Middle frontal gyrus (tissue), 1 donor: ENCODE measurements around the gene MLLT1.

Experiments
- DNase-seq: peaks from one replicate; pipeline ENCODE4 v3.0.0-alpha.2; 2015; ENCODE audit warnings: low spot score; ENCODE audit errors: extremely low spot score

MLLT1 gene

GRCh38 chr19:6274756-6275155 lies 5.0 kb downstream of the MLLT1 start:
- DNase-seq = no peak

- DNase-seq = no peak
These were observed 5.8 kb downstream of the MLLT1 start for GRCh38 chr19:6273701-6274601.

- DNase-seq = no peak
These were observed 6.7 kb downstream of the MLLT1 start for GRCh38 chr19:6272913-6273600.

GRCh38 chr19:6272411-6272791 lies 7.4 kb downstream of the MLLT1 start:
- no peak for DNase-seq

- peak; percentile 26 for DNase-seq
These were observed 7.9 kb downstream of the MLLT1 start for GRCh38 chr19:6271721-6272410.

GRCh38 chr19:6271251-6271650 lies 8.5 kb downstream of the MLLT1 start:
- DNase-seq = no peak

- DNase-seq = no peak
These were observed 9.0 kb downstream of the MLLT1 start for GRCh38 chr19:6270822-6271221.

GRCh38 chr19:6270076-6270745 lies 9.6 kb downstream of the MLLT1 start:
- DNase-seq = no peak

- no peak for DNase-seq
These were observed 10.5 kb downstream of the MLLT1 start for GRCh38 chr19:6269101-6269886.

GRCh38 chr19:6268382-6268771 lies 11.4 kb downstream of the MLLT1 start:
- DNase-seq = no peak

GRCh38 chr19:6267552-6268381 lies 12.0 kb downstream of the MLLT1 start:
- peak; percentile 61 for DNase-seq

GRCh38 chr19:6264803-6265202 lies 15.0 kb downstream of the MLLT1 start:
- no peak for DNase-seq

GRCh38 chr19:6263735-6264444 lies 15.9 kb downstream of the MLLT1 start:
- no peak for DNase-seq

- no peak for DNase-seq
These were observed 16.5 kb downstream of the MLLT1 start for GRCh38 chr19:6263306-6263705.

- DNase-seq = no peak
These were observed 17.3 kb downstream of the MLLT1 start for GRCh38 chr19:6262519-6262918.

- DNase-seq = no peak
These were observed 17.9 kb downstream of the MLLT1 start for GRCh38 chr19:6261883-6262282.

GRCh38 chr19:6260912-6261650 lies 18.7 kb downstream of the MLLT1 start:
- no peak for DNase-seq

GRCh38 chr19:6260376-6260775 lies 19.4 kb downstream of the MLLT1 start:
- no peak for DNase-seq
